Choroid plexus epithelial cell (primary cell): ENCODE results near the gene STRA8.

ENCODE experiments used
- DNase-seq: peaks from one replicate; pipeline ENCODE4 v3.0.0-alpha.2; 2010; ENCODE audit warnings: low read depth
- H3K4me3 ChIP-seq: 2 replicates; pipeline ENCODE4 v1.5.1; 2011; ENCODE audit warnings: low read depth, mild to moderate bottlenecking, control low read depth, low read length, moderate library complexity
- TF ChIP-seq, protein P1 (sequence below): conservative IDR thresholded peaks from 2 replicates; pipeline ENCODE4 v1.5.1; 2011; ENCODE audit warnings: low read depth, mild to moderate bottlenecking, control low read depth, inconsistent platforms, low read length, moderate library complexity

Gene STRA8

GRCh38 chr7:135245226-135246190 is 11.9 kb downstream of the STRA8 start:
- TF ChIP-seq, protein P1, sequence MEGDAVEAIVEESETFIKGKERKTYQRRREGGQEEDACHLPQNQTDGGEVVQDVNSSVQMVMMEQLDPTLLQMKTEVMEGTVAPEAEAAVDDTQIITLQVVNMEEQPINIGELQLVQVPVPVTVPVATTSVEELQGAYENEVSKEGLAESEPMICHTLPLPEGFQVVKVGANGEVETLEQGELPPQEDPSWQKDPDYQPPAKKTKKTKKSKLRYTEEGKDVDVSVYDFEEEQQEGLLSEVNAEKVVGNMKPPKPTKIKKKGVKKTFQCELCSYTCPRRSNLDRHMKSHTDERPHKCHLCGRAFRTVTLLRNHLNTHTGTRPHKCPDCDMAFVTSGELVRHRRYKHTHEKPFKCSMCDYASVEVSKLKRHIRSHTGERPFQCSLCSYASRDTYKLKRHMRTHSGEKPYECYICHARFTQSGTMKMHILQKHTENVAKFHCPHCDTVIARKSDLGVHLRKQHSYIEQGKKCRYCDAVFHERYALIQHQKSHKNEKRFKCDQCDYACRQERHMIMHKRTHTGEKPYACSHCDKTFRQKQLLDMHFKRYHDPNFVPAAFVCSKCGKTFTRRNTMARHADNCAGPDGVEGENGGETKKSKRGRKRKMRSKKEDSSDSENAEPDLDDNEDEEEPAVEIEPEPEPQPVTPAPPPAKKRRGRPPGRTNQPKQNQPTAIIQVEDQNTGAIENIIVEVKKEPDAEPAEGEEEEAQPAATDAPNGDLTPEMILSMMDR = no peak
- no peak for DNase-seq
- no peak overlapping the region for H3K4me3 ChIP-seq

DNA sequence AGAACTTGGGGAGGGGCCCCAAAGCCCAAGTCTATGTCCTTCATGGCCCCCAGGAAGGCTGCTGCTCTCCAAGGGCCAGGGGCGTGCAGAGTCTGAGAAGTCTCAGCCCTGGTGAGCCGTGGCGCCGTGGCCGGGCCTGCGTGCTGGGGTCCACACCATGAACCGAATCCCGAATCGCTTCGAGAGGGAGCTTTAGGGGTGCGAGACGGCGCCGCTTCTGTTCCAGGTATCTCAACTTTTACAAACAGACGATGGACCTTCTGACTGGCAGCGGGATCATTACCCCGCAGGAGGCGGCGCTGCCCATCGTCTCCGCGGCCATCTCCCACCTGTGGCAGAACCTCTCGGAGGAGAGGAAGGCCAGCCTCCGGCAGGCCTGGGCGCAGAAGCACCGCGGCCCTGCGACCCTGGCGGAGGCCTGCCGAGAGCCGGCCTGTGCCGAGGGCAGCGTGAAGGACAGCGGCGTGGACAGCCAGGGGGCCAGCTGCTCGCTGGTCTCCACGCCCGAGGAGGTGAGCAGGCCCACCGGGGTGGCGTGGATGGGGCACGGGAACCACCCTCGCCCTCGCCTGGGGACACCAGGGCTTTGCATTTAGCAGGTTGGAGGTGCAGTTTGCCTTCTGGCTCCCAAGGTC is 12.7 kb downstream of the STRA8 start:
- TF ChIP-seq, protein P1 = no peak
- H3K4me3 ChIP-seq = no peak overlapping the region
- no peak for DNase-seq

DNA sequence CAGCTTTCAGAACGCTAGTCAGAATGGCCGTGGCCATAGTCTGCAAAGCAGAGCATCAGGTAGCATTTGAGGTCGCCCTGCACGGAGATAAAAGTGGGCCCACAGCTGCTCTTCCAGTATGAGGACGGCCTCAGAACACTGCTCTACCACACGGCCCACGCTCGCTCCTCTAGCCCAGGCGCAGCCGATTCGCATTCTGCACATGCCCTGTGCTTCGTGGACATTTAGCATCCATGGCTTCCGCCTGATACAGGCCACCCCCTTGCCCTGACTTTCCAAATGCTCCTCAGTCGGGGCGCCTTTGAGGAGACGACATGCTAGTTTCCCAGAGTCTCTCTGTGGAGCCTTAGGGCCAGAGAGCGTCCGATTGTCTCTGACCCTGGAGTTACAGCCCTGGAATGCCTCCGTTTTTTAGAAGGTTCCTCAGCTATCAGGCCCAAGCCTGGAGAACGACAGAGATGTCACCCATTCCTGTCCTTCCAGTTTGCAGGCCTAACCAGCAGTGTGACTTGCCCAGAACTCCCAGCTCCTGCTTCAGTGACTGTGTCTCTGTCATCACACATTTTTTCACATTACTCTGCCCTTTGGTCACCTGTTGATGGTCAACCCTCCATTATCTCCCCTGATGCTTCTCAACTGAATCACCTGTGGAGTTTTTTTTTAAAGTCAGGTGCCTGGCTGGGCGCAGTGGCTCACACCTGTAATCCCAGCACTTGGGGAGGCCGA is 14.3 kb downstream of the STRA8 start:
- H3K4me3 ChIP-seq = no peak overlapping the region
- DNase-seq = no peak
- TF ChIP-seq, protein P1 = no peak

GRCh38 chr7:135248546-135248945 is 14.9 kb downstream of the STRA8 start:
- TF ChIP-seq, protein P1 = no peak
- DNase-seq = no peak
- no peak overlapping the region for H3K4me3 ChIP-seq

DNA sequence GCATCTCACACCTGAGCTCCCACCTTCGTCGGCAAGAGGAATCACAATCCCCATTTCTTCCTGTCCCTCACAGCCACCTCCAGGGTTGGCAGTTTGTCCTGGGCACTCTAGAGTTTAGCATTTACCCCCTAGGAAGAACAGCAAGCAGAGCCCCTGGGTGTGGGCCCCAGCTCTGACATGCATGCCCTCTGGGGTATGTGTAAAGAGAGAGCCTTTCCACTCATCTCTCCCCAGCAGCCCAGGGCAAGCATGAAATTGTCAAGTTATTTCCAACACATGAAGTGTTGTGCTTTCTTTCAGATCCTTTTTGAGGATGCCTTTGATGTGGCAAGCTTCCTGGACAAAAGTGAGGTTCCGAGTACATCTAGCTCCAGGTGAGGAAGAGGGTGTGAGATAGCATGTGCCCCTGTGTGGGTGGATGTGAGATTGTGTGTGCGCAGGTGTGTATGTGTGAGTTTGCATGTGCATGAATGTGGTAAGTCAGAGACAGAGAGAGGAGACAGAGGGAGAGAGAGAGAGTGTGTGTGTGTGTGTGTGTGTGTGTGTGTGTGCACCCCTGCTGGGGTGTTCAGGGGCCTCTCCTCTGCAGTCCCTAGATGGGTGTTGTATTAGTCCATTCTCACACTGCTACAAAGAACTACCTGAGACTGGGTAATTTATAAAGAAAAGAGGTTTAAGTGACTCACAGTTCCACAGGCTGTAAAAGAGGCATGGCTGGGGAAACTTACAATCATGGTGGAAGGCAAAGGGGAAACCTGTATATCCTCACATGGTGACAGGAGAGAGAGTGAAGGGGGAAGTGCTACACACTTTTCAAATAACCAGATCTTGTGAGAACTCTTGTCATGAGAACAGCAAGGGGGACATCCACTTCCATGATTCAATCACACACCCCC is 18.1 kb downstream of the STRA8 start:
- H3K4me3 ChIP-seq = no peak overlapping the region
- no peak for DNase-seq
- TF ChIP-seq, protein P1 = no peak
